ENCODE results near the gene CSRP3.

Gene CSRP3

DNA sequence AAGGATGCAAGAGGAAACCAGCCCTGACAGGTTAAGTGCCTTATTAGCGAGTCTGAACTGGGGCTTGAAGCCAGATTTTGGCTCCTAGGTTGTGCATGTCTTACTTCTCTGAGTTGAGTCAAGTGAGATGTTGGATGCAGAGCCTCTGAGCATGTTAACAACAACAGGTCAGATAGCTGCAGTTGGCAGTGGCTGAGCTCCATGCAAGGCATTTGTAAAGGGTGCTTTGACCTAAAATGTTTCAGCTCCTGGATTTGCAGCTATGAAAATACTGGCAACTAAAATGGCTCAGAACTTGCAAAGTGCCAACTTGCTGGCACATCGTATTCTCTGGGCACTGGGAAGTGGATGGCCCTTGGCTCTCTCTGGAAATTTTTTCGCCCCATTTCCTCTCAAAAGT is 16.4 kb upstream of the CSRP3 start:
- H2AK5ac ChIP-seq (ENCODE audit: low read length, severe bottlenecking), result no peak overlapping the region
- peaks cover 3 to 42% of the 10 kb centered on the region in 2 experiments for H3K27me3 ChIP-seq (ENCODE audit: control insufficient read depth in 1 of 2, insufficient read depth in 1 of 2, low read length in 2 of 2)
- H3K9me3 ChIP-seq (ENCODE audit: control insufficient read depth, low read length), result no peaks in the 10 kb centered on the region
- H2BK12ac ChIP-seq (ENCODE audit: low read length in 2 of 2), result no peak overlapping the region
- no peak overlapping the region for H3K27ac ChIP-seq (ENCODE audit: low read length, poor library complexity, severe bottlenecking)
- no peak for DNase-seq
- H3K4me2 ChIP-seq (ENCODE audit: low read length, poor library complexity, severe bottlenecking), result no peak overlapping the region
- no peak overlapping the region for H3K9ac ChIP-seq (ENCODE audit: low read length)
- no peak overlapping the region for H3K18ac ChIP-seq (ENCODE audit: low read depth in 1 of 2, low read length in 2 of 2)
- H3K23ac ChIP-seq (ENCODE audit: low read length in 2 of 2), result no peak overlapping the region
- H3K4me1 ChIP-seq (ENCODE audit: control insufficient read depth, insufficient read depth, low read depth, low read length), result no peaks in the 10 kb centered on the region
- no peak overlapping the region for H3K14ac ChIP-seq (ENCODE audit: low read length in 2 of 2)
- no peak overlapping the region for H3K4me3 ChIP-seq (ENCODE audit: insufficient read depth in 1 of 2, low read depth in 1 of 2, low read length in 2 of 2)
- no peak overlapping the region for H2BK15ac ChIP-seq (ENCODE audit: low read depth, poor library complexity, severe bottlenecking)
- H2BK120ac ChIP-seq (ENCODE audit: low read depth, low read length), result no peak overlapping the region
- no peak overlapping the region for H2AFZ ChIP-seq (ENCODE audit: low read depth, low read length)
- WGBS, result 88% methylated on average over 3 of the region's 3 CpGs
- no peaks in the 10 kb centered on the region for H3K36me3 ChIP-seq (ENCODE audit: control insufficient read depth in 1 of 2, insufficient read depth in 2 of 2, low read depth in 1 of 2, low read length in 2 of 2)
- H3K79me1 ChIP-seq (replicated peaks; ENCODE audit: low read length, poor library complexity, severe bottlenecking), result no peaks in the 10 kb centered on the region
- H2BK5ac ChIP-seq (ENCODE audit: low read depth, low read length, poor library complexity, severe bottlenecking), result no peak overlapping the region
- H3K4ac ChIP-seq (ENCODE audit: low read depth in 1 of 2, low read length in 2 of 2), result no peak overlapping the region
- no peak overlapping the region for H4K91ac ChIP-seq (ENCODE audit: low read length)
- no peak overlapping the region for H4K8ac ChIP-seq (ENCODE audit: low read length)

DNA sequence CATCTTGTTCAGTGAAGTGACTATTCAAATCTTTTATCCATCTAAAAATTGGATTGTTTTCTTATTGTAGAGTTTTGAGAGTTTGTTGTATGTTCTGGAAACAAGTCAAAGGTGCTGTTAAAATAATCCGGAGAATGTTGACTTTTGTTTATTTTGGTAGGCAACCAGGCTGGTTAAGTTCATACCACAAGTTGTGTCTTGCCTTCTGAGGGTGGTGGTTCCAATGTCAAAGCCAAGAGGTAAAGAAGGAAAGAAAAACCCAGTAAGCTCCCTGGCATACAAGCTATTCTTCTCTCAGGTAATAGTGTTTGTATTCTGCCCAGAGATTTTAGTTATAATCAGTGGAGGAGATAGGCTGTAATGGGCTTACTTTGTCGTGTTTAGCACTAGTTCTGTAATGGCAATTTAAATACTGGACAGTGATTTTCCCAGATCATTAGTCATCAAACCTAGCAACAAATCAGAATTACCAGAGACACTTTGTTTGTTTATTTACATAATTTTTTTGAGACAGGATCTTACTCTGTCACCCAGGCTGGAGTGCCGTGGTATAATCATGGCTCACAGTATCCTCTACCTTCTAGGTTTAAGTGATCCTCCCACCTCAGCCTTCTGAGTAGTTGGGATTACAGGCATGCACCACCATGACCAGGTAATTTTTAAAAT is 15.1 kb upstream of the CSRP3 start:
- Histone ChIP-seq H2BK15ac (ENCODE audit: low read depth, poor library complexity, severe bottlenecking) (no peak overlapping the region), H3K9ac (ENCODE audit: low read length) (no peak overlapping the region), H2AFZ (ENCODE audit: low read depth, low read length) (no peak overlapping the region), H3K4me2 (ENCODE audit: low read length, poor library complexity, severe bottlenecking) (no peak overlapping the region), H3K36me3 (ENCODE audit: control insufficient read depth in 1 of 2, insufficient read depth in 2 of 2, low read depth in 1 of 2, low read length in 2 of 2) (no peaks in the 10 kb centered on the region), H2BK120ac (ENCODE audit: low read depth, low read length) (no peak overlapping the region), H2AK5ac (ENCODE audit: low read length, severe bottlenecking) (no peak overlapping the region), H3K18ac (ENCODE audit: low read depth in 1 of 2, low read length in 2 of 2) (no peak overlapping the region), H2BK12ac (ENCODE audit: low read length in 2 of 2) (no peak overlapping the region), H3K79me1 (replicated peaks; ENCODE audit: low read length, poor library complexity, severe bottlenecking) (no peaks in the 10 kb centered on the region), H3K14ac (ENCODE audit: low read length in 2 of 2) (no peak overlapping the region), H3K4me1 (ENCODE audit: control insufficient read depth, insufficient read depth, low read depth, low read length) (no peaks in the 10 kb centered on the region), H3K4me3 (ENCODE audit: insufficient read depth in 1 of 2, low read depth in 1 of 2, low read length in 2 of 2) (no peak overlapping the region), H2BK5ac (ENCODE audit: low read depth, low read length, poor library complexity, severe bottlenecking) (no peak overlapping the region), H4K8ac (ENCODE audit: low read length) (no peak overlapping the region), H3K9me3 (ENCODE audit: control insufficient read depth, low read length) (no peaks in the 10 kb centered on the region), H3K23ac (ENCODE audit: low read length in 2 of 2) (no peak overlapping the region), H3K4ac (ENCODE audit: low read depth in 1 of 2, low read length in 2 of 2) (no peak overlapping the region), H3K27me3 (ENCODE audit: control insufficient read depth in 1 of 2, insufficient read depth in 1 of 2, low read length in 2 of 2) (peaks cover 5 to 53% of the 10 kb centered on the region in 2 experiments), H3K27ac (ENCODE audit: low read length, poor library complexity, severe bottlenecking) (no peak overlapping the region), H4K91ac (ENCODE audit: low read length) (no peak overlapping the region)
- 55% methylated on average over 2 of the region's 3 CpGs for WGBS
- peak; percentile 19 for DNase-seq

DNA sequence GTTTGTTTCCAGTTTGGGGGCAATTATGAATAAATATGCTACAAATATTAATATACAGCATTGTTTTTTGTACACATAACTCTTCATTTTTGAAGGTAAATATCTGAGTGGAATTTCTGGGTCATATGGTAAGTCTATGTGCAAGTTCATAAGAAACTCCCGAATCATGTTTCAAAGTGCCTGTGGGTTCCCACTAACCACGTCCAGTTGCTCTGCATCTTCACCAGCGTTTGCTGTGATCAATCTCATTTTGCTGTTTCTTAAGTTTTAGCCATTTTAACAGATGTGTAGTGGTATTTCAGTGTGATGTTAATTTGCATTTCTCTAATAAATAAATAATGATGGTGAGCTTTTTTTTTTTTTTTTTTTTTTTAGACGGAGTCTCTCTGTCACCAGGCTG is 14.2 kb upstream of the CSRP3 start:
- Histone ChIP-seq H2BK12ac (ENCODE audit: low read length in 2 of 2) (no peak overlapping the region), H3K36me3 (ENCODE audit: control insufficient read depth in 1 of 2, insufficient read depth in 2 of 2, low read depth in 1 of 2, low read length in 2 of 2) (no peaks in the 10 kb centered on the region), H2BK15ac (ENCODE audit: low read depth, poor library complexity, severe bottlenecking) (no peak overlapping the region), H3K9ac (ENCODE audit: low read length) (no peak overlapping the region), H4K8ac (ENCODE audit: low read length) (no peak overlapping the region), H3K4me3 (ENCODE audit: insufficient read depth in 1 of 2, low read depth in 1 of 2, low read length in 2 of 2) (no peak overlapping the region), H3K18ac (ENCODE audit: low read depth in 1 of 2, low read length in 2 of 2) (no peak overlapping the region), H4K91ac (ENCODE audit: low read length) (no peak overlapping the region), H2BK120ac (ENCODE audit: low read depth, low read length) (no peak overlapping the region), H3K9me3 (ENCODE audit: control insufficient read depth, low read length) (no peaks in the 10 kb centered on the region), H2BK5ac (ENCODE audit: low read depth, low read length, poor library complexity, severe bottlenecking) (no peak overlapping the region), H3K4me1 (ENCODE audit: control insufficient read depth, insufficient read depth, low read depth, low read length) (no peaks in the 10 kb centered on the region), H2AFZ (ENCODE audit: low read depth, low read length) (no peak overlapping the region), H3K27me3 (ENCODE audit: control insufficient read depth in 1 of 2, insufficient read depth in 1 of 2, low read length in 2 of 2) (peaks cover 5 to 55% of the 10 kb centered on the region in 2 experiments), H3K4me2 (ENCODE audit: low read length, poor library complexity, severe bottlenecking) (no peak overlapping the region), H3K23ac (ENCODE audit: low read length in 2 of 2) (no peak overlapping the region), H3K79me1 (replicated peaks; ENCODE audit: low read length, poor library complexity, severe bottlenecking) (no peaks in the 10 kb centered on the region), H3K4ac (ENCODE audit: low read depth in 1 of 2, low read length in 2 of 2) (no peak overlapping the region), H2AK5ac (ENCODE audit: low read length, severe bottlenecking) (no peak overlapping the region), H3K14ac (ENCODE audit: low read length in 2 of 2) (no peak overlapping the region), H3K27ac (ENCODE audit: low read length, poor library complexity, severe bottlenecking) (no peak overlapping the region)
- WGBS, result 97% methylated on average over 3 of the region's 4 CpGs
- no peak for DNase-seq

DNA sequence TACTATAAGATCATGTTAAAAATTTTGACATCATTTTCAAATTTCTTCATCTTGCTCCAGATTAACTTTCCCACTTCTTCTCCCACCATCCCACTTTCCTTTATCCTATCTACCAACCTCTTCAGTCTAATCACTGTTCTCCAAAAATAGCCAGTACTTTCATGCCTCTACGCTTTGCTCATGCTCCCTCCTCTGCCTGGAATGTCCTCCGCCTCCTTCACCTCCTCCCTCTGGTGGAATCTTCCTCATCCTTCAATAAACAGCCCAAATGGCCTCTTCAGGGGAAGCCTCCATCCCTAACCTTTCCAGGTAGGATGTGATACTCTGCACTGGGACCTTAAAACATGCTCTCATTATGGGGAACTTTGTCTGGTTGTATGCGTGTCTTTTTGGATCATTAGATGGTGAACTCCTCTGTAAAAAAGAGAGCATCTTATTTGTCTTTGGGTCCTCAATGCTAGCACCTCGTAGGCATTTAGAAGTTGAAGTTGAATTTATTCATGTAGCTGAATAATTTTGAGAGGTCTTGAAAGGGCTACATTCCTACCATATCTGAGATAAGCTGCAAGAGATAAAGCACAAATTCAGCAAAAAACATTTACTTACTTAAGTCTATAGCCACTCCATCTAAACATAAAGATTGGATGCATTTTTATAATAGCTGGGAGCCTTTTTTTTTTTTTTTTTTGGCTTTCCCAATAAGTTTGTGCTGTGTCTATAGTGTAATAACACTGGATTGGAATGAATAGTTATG is 8.0 kb upstream of the CSRP3 start:
- no peak overlapping the region for H2AK5ac ChIP-seq (ENCODE audit: low read length, severe bottlenecking)
- no peak overlapping the region for H3K4me3 ChIP-seq (ENCODE audit: insufficient read depth in 1 of 2, low read depth in 1 of 2, low read length in 2 of 2)
- 66% methylated on average over 3 of the region's 4 CpGs for WGBS
- H2BK120ac ChIP-seq (ENCODE audit: low read depth, low read length), result no peak overlapping the region
- no peak overlapping the region for H2AFZ ChIP-seq (ENCODE audit: low read depth, low read length)
- no peaks in the 10 kb centered on the region for H3K4me1 ChIP-seq (ENCODE audit: control insufficient read depth, insufficient read depth, low read depth, low read length)
- H3K36me3 ChIP-seq (ENCODE audit: control insufficient read depth in 1 of 2, insufficient read depth in 2 of 2, low read depth in 1 of 2, low read length in 2 of 2), result no peaks in the 10 kb centered on the region
- no peaks in the 10 kb centered on the region for H3K9me3 ChIP-seq (ENCODE audit: control insufficient read depth, low read length)
- H3K4me2 ChIP-seq (ENCODE audit: low read length, poor library complexity, severe bottlenecking), result no peak overlapping the region
- H2BK15ac ChIP-seq (ENCODE audit: low read depth, poor library complexity, severe bottlenecking), result no peak overlapping the region
- no peak overlapping the region for H2BK5ac ChIP-seq (ENCODE audit: low read depth, low read length, poor library complexity, severe bottlenecking)
- H3K23ac ChIP-seq (ENCODE audit: low read length in 2 of 2), result no peak overlapping the region
- H3K27ac ChIP-seq (ENCODE audit: low read length, poor library complexity, severe bottlenecking), result no peak overlapping the region
- H3K4ac ChIP-seq (ENCODE audit: low read depth in 1 of 2, low read length in 2 of 2), result no peak overlapping the region
- H3K79me1 ChIP-seq (replicated peaks; ENCODE audit: low read length, poor library complexity, severe bottlenecking), result no peaks in the 10 kb centered on the region
- DNase-seq, result no peak
- no peak overlapping the region for H4K91ac ChIP-seq (ENCODE audit: low read length)
- H3K9ac ChIP-seq (ENCODE audit: low read length), result no peak overlapping the region
- no peak overlapping the region for H2BK12ac ChIP-seq (ENCODE audit: low read length in 2 of 2)
- H3K18ac ChIP-seq (ENCODE audit: low read depth in 1 of 2, low read length in 2 of 2), result no peak overlapping the region
- no peak overlapping the region for H4K8ac ChIP-seq (ENCODE audit: low read length)
- H3K14ac ChIP-seq (ENCODE audit: low read length in 2 of 2), result no peak overlapping the region
- H3K27me3 ChIP-seq (ENCODE audit: control insufficient read depth in 1 of 2, insufficient read depth in 1 of 2, low read length in 2 of 2), result peaks cover 17 to 68% of the 10 kb centered on the region in 2 experiments

Data from mesenchymal stem cell (in vitro differentiated cells and primary cell).